ENCODE data around the gene PIP4K2B.
"Not testable (repeated sequence)": the region's sequence is repeated elsewhere in the genome, so short reads cannot be mapped to it uniquely, and the experiment has no call there.

Gene PIP4K2B

DNA sequence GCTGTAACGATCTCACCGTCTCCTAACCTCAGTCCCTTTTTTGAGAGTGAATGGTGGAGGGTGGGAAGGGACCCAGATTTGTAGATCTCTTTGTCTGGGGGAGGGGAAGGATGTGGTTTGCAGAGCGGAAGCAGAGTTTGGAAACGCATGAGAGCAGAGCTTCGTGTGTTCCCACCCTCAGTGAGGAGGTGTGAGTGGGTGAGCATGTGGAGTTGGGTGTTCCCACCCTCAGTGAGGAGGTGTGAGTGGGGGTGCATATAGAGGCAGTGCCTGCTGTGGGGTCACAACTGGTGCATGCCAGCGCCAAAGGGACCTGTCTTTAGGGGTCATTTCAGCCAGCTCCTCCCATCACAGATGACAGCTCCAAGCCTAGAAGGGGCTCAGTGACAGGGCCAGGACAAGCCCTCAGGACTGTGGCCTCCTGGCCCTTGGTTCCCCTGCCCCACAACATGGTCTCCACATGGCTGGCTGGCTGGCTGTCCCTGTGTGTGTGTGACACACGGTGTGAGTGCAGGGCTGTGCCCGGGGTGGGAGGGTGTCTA is 71.0 kb downstream of the PIP4K2B start:
- DNase-seq = peak; percentile 85

DNA sequence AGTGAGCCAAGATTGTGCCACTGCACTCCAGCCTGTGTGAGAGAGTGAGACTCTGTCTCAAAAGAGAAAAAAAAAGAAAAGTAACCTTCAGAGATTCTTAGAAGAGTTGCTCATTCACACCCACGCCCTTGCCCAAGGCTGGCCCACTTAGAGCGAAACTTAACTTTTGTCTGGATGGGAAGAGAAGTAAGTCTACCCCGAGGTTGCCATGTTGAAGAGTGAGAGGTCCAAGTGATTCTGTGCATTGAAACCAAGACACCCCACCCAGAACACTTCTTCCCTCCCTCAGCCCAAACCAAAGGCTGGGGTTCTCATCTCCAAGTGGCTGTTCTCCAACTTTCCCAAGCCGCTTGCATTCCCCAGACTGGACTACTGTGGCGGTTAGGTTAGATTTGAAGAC is 71.6 kb downstream of the PIP4K2B start:
- DNase-seq = peak; percentile 61

DNA sequence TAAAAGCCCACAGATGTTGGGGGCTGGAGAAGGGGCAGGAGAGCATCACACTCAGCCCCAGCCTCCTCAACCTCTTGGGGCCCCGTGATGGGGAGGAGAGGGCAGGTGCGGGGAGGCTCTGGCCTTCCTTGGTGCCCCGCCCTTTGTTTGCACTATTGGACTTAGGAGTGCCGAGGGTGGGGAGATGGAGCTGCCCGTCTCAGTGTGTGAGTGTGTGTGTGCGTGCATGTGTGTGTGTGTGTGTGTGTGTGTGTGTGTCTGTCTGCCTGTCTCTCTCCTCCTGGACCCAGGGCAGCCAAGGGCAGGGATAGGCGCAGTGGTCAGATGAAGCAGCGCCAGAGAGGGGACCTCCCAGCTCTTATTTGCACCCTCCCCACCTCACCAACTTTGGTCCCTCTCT is 73.2 kb downstream of the PIP4K2B start:
- not testable (repeated sequence) for DNase-seq

DNA sequence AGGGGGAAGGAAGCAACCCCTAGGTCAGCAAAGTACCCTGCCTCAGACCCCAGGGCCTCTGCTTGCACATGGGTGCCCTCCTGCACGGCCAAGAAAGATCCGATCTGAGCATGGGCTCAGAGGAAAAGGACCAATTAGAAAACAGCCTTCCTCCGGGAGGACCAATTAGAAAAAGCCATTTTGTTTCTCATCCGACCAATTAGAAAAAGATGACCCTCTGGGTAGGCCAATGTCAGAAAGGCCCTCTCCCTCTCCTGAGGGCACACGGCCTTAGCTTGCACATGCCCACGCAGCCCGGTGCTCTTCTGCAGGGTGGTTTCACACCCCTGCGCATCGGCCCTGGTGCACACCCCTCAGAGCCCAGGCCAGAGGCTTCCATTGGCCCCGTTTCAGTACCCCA is 74.3 kb downstream of the PIP4K2B start:
- DNase-seq = no peak

DNA sequence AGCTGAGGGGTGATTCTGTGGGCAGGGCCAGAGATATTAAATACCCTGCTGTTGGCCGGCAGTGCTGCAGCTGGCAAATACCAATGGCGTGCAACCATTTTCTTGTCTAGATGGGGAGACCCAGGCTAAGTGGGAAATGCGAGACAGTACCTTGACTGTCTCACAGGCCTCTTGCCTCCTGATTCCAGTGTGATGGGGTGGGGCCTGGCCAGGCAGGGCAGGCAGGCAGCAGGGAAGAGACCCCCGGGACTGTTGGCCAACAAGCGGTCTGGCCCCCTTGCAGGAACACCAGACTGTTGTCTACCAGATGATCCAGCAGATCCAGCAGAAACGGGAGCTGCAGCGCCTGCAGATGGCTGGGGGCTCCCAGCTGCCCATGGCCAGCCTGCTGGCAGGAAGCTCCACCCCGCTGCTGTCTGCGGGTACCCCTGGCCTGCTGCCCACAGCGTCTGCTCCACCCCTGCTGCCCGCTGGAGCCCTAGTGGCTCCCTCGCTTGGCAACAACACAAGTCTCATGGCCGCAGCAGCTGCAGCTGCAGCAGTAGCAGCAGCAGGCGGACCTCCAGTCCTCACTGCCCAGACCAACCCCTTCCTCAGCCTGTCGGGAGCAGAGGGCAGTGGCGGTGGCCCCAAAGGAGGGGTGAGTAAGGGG is 74.9 kb downstream of the PIP4K2B start:
- no peak for DNase-seq

DNA sequence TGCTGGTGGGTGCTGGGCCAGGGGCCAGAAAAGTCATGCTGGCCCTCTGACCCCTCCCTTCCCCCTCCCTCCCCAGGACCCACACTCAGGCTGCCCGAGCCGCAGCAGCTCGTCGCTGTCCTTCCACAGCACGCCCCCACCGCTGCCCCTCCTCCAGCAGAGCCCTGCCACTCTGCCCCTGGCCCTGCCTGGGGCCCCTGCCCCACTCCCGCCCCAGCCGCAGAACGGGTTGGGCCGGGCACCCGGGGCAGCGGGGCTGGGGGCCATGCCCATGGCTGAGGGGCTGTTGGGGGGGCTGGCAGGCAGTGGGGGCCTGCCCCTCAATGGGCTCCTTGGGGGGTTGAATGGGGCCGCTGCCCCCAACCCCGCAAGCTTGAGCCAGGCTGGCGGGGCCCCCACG is 77.6 kb downstream of the PIP4K2B start:
- no peak for DNase-seq

DNA sequence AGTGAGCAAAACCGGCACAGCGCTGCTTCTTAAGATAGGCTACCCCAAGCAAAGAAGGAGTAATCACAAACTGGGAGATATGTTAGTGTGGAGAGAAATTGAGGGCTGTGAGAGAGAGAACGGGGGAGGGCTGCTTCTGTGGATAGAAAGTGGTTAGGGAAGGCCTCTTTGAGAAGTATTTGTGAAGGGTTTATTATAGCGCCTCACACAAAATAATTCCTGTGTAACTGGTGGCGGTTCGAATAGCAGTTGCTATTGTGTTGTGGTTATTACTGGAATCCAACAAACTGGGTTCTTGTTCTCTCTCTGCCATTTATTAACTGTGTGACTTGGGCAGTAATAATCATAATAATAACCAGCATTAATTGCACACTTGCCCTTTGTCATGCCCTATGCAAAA is 78.4 kb downstream of the PIP4K2B start:
- no peak for DNase-seq

DNA sequence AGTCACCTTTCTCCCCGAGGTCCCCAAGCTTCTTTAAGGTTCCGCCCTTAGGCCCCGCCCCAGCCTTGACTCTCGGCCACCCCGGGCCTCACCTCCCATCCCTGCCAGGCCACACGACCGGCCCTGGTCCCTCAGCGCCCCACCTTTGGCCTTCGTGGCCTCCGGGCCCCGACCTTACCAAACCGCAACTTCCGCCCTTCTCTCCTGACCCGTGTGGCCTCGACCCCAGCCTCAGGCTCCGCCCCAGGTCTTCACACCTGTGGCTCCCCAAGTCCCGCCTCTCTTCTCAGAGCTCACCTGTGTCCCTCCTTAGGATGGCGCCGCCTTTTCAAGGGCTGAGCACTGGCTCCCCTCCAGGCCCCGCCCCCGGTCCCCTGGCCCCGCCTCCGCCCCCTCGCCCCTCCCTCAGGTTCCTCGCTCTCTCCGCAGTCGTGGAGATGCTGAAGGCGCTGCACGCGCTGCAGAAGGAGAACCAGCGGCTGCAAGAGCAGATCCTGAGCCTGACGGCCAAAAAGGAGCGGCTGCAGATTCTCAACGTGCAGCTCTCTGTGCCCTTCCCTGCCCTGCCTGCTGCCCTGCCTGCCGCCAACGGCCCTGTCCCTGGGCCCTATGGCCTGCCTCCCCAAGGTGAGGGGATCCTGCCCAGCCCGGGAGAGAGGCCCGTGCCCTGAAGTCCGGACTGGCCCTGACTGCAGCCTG is 79.3 kb downstream of the PIP4K2B start:
- DNase-seq = no peak

DNA sequence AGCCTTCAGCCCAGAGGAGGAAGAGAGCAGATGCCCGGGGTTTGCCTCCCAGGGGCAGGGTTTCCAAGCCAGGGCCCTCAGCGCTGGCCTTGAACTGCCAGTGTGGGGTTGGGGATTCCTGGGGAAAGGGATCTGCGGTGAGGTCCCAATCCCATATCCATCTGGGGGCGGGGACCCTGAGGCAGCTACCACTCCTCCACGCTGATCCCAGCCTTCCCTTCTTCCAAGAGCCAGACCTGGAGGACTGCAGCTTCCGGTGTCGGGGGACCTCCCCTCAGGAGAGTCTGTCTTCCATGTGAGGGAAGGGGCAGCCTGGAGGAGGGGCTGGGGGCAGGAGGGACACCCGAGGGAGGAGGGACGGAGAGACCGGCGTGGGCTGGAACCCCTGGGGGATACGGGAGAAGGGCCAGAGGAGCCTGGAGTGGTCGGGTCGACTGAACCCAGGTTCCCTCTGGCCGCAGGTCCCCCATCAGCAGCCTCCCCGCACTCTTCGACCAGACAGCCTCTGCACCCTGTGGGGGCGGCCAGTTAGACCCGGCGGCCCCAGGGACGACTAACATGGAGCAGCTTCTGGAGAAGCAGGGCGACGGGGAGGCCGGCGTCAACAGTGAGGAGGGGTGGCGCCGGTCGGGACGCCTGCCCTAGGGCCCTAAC is 79.9 kb downstream of the PIP4K2B start:
- no peak for DNase-seq

DNA sequence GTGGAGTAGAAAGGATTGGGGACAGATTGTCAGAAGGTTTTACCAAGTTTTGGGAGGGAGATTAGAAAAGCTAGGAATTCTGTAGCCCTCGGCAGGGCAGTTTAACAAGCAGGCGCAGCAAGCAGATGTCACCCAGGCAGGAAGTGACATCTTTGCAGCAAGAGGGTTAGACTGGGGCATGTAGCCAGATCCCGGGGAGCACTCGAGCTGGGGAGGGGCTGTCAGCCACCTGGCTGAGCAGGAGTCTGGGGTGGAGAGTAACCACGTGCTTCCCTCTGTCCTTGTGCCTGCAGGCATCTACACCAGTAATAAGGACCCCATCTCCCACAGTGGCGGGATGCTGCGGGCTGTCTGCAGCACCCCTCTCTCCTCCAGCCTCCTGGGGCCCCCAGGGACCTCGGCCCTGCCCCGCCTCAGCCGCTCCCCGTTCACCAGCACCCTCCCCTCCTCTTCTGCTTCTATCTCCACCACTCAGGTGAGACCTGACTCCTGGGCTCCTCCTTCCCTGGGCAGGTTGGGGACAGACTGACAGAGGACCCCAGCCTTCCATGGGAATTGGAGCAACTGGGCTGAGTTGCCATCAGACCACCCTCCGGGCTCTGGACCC is 82.1 kb downstream of the PIP4K2B start:
- no peak for DNase-seq

DNA sequence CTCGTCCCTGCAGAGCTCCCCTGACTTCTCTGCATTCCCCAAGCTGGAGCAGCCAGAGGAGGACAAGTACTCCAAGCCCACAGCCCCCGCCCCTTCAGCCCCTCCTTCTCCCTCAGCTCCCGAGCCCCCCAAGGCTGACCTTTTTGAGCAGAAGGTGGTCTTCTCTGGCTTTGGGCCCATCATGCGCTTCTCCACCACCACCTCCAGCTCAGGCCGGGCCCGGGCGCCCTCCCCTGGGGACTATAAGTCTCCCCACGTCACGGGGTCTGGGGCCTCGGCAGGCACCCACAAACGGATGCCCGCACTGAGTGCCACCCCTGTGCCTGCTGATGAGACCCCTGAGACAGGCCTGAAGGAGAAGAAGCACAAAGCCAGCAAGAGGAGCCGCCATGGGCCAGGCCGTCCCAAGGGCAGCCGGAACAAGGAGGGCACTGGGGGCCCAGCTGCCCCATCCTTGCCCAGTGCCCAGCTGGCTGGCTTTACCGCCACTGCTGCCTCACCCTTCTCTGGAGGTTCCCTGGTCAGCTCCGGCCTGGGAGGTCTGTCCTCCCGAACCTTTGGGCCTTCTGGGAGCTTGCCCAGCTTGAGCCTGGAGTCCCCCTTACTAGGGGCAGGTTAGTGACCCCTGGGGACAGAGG is 82.9 kb downstream of the PIP4K2B start:
- no peak for DNase-seq

Measured in central memory CD4-positive, alpha-beta T cell (primary cell).